H1 (cell line): ENCODE measurements around the gene NMT1.

Source experiments
- ASH2L ChIP-seq: fragments of 200-600, 300-600 bp; sonication (generic); IDR thresholded peaks from one replicate; pipeline ENCODE4 v1.7.1; 2017; ENCODE audit warnings: low read length
- ATF2 ChIP-seq: IDR thresholded peaks from 2 replicates; pipeline ENCODE4 v1.6.1; 2012; ENCODE audit warnings: low read length, inconsistent platforms
- EP300 ChIP-seq, 2 experiments: IDR thresholded peaks; 1 replicate in 1 of 2; 2 replicates in 1 of 2; pipeline ENCODE4 v1.6.1; 2011 to 2012; ENCODE audit warnings: low read depth in 2 of 2, low read length in 2 of 2, mild to moderate bottlenecking in 2 of 2, borderline replicate concordance in 1 of 2, inconsistent platforms in 1 of 2, moderate library complexity in 1 of 2
- EZH2 ChIP-seq: fragments of 200-600 bp; sonication (generic); IDR thresholded peaks from 2 replicates; pipeline ENCODE4 v1.7.1; 2012; ENCODE audit warnings: low read depth, mild to moderate bottlenecking, moderate library complexity, low read length, inconsistent platforms; ENCODE audit not compliant: severe bottlenecking
- MAX ChIP-seq: IDR thresholded peaks from 2 replicates; pipeline ENCODE4 v1.6.1; 2012; ENCODE audit warnings: inconsistent platforms
- NRF1 ChIP-seq: IDR thresholded peaks from 2 replicates; pipeline ENCODE4 v1.6.1; 2011; ENCODE audit warnings: mild to moderate bottlenecking, low read depth, low read length, improper control_type of control experiment
- POLR2AphosphoS5 ChIP-seq: IDR thresholded peaks from 2 replicates; pipeline ENCODE4 v1.6.1; 2011; ENCODE audit warnings: low read depth, low read length
- SP1 ChIP-seq: IDR thresholded peaks from 2 replicates; pipeline ENCODE4 v1.6.1; 2011; ENCODE audit warnings: low read depth, low read length
- SP2 ChIP-seq: IDR thresholded peaks from 2 replicates; pipeline ENCODE4 v1.6.1; 2012; ENCODE audit warnings: mild to moderate bottlenecking, low read length, inconsistent platforms
- SRF ChIP-seq: IDR thresholded peaks from 2 replicates; pipeline ENCODE4 v1.6.1; 2011; ENCODE audit warnings: mild to moderate bottlenecking, low read depth, low read length, moderate library complexity
- SUZ12 ChIP-seq: fragments of 200-600 bp; sonication (generic); IDR thresholded peaks from 2 replicates; pipeline ENCODE4 v1.6.1; 2012; ENCODE audit warnings: mild to moderate bottlenecking, inconsistent platforms, low read length, moderate library complexity, mixed read lengths
- TF ChIP-seq, protein P1 (sequence below), 3 experiments: IDR thresholded peaks; 1 replicate in 2 of 3; 2 replicates in 1 of 3; pipeline versions ENCODE4 v1.5.1 to v1.6.1; 2011; ENCODE audit warnings: low read length in 3 of 3, mild to moderate bottlenecking in 3 of 3, inconsistent platforms in 2 of 3, low read depth in 1 of 3, moderate library complexity in 1 of 3; ENCODE audit not compliant: insufficient read depth in 1 of 3; ENCODE audit errors: control extremely low read depth in 1 of 3

DNA sequence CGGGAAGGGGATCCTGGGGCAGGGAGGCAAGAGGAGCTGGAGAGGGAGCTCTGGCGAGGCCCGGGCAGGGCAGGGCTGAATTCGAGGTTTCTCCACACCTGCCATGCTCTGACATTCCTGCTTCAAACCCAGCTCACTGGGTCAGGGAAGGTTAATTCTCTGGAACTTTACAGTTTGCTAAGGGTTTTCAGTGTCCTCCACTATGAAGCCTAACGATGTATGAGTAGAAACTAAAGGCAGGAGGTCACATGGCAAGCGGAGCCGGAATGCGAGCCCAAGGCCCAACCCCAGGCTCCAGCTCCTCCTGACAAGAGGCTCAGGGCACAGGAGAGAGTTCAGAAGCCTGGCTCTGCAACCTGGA, 38.8 kb upstream of the NMT1 start:
- no peak for TF ChIP-seq ASH2L
- no peak for TF ChIP-seq SUZ12
- TF ChIP-seq, protein P1, sequence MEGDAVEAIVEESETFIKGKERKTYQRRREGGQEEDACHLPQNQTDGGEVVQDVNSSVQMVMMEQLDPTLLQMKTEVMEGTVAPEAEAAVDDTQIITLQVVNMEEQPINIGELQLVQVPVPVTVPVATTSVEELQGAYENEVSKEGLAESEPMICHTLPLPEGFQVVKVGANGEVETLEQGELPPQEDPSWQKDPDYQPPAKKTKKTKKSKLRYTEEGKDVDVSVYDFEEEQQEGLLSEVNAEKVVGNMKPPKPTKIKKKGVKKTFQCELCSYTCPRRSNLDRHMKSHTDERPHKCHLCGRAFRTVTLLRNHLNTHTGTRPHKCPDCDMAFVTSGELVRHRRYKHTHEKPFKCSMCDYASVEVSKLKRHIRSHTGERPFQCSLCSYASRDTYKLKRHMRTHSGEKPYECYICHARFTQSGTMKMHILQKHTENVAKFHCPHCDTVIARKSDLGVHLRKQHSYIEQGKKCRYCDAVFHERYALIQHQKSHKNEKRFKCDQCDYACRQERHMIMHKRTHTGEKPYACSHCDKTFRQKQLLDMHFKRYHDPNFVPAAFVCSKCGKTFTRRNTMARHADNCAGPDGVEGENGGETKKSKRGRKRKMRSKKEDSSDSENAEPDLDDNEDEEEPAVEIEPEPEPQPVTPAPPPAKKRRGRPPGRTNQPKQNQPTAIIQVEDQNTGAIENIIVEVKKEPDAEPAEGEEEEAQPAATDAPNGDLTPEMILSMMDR (IDR thresholded peaks at IDR 0.05; ENCODE audit: control extremely low read depth in 1 of 3, insufficient read depth in 1 of 3, low read depth in 1 of 3, low read length in 3 of 3): no peak
- TF ChIP-seq SP2: no peak
- TF ChIP-seq EP300 (IDR thresholded peaks at IDR 0.05; ENCODE audit: borderline replicate concordance in 1 of 2, low read depth in 2 of 2, low read length in 2 of 2): no peak
- TF ChIP-seq EZH2: no peak
- TF ChIP-seq SP1: no peak
- TF ChIP-seq MAX: no peak
- TF ChIP-seq ATF2: no peak
- no peak for TF ChIP-seq NRF1
- TF ChIP-seq POLR2AphosphoS5: no peak
- no peak for TF ChIP-seq SRF
